MM.1S (cell line): ENCODE data around the gene THOC2.

Experiments used
- CTCF ChIP-seq: fragments of 300-600 bp; sonication (generic); IDR thresholded peaks from 2 replicates; pipeline ENCODE4 v1.5.1; 2016; ENCODE audit warnings: antibody characterized with exemption, low read length, mixed read lengths
- EZH2 ChIP-seq: fragments of 300-600 bp; sonication (generic); optimal IDR thresholded peaks from 2 replicates; pipeline ENCODE3; 2017; ENCODE audit warnings: low read depth, mild to moderate bottlenecking, antibody characterized with exemption, low read length, mixed read lengths
- EZH2phosphoT487 ChIP-seq: fragments of 300-600 bp; sonication (generic); IDR thresholded peaks from 2 replicates; pipeline ENCODE4 v1.6.1; 2018; ENCODE audit warnings: antibody characterized with exemption, low read length

GRCh38 chrX:123732670-123733363 is at the start of gene THOC2:
- peak; percentile 21 for TF ChIP-seq CTCF
- no peak for TF ChIP-seq EZH2phosphoT487
- no peak for TF ChIP-seq EZH2
